Measurements from ENCODE around the gene BPIFB6. TPM values are rescaled to one million over a fixed set of nuclear protein-coding genes. Genes with fewer than 3 reads are reported as not detected.

BPIFB6 gene
- total RNA-seq, 1 donor from 2014 or later: not detected

DNA sequence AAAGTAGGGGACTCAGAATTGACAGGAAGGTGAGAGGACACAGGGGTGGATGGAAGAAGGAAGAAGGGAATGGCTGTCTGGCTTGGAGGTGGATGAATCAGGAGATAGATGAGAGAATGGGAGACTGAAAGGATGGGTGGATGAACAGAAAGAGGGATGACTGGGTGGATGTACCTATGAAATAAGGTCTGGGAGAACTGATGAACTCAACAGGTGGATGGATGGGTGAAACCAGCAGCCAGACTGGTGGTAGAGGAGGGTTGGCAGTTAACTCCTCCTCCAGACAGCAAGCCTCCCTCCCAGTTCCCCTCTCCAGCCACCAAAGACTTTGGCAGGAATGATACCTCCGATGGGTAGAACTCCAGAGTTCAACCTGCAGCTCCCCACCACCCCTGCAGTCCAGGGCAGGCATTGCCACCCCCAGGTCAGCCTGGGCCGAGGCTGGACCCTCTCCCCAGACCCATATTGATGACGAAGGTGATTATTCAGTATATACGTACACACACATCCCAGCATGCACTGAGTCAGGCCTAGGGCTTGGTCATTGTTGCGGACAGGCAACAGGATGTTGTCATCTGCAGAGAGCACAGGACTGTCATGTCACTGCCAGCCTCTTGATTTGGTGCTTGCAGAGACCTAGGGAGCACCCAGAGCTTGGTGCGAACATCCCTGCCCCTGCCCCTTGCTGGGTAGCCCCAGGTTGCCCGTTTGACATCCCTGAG is 29.2 kb upstream of the BPIFB6 start:
- no peak for DNase-seq (ENCODE audit: low read depth in 2 of 2)

DNA sequence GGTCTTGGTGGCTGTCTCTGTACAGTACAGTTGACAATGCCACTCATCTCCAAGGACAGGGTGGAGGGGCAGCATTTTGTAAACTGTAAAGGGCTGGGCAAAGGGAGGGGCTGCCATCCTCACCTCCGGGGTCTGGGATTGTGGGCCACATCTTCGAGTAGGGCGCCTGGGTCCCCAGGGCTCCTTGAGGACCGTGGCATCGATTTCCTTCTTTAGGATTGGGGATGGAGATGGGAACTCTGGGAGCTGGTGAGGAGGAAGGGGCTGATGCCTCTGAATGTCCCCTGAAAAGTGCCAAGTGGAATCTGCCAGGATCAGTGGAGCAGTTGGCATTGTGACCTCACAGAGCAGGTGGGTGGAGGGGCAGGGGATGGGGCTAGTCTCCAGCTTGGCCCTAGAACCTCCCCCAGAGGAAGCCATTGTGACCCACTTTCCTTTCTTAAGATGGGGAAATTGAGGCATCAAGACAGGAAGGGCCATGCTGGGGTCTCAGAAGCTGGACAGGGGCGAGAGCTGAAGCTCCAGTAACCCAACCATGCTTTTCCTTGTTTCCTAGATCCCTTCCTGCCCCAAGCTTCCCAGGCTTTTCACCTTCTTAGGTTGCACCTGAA is 27.2 kb upstream of the BPIFB6 start, which contains the start of gene SUN5:
Gene SUN5 (minus strand): TSS at position 293 of the 611 bp plus-strand sequence. CDS start 93 bp downstream, at position 200.
- DNase-seq (ENCODE audit: low read depth in 2 of 2): no peak

DNA sequence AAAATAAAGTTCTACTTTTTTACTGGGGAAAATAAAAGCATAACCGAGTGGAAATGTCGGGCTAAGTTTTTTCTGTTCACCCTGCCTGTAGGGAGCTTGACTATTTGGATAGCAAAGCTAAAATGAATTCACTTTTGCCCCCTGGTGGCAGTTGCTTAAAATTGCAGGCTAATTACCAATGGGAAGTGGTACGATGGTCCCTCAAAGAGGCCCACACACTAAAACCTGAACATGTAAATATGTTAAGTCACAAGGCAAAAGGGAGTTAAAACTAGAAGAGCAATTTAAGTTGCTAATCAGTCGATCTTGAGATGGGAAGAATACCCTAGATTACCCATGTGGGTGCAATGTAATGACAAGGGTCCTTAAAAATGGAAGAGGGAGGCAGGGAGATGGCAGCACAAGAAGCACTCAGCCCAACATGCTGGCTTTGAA is 26.3 kb upstream of the BPIFB6 start:
- DNase-seq (ENCODE audit: low read depth in 2 of 2): no peak

DNA sequence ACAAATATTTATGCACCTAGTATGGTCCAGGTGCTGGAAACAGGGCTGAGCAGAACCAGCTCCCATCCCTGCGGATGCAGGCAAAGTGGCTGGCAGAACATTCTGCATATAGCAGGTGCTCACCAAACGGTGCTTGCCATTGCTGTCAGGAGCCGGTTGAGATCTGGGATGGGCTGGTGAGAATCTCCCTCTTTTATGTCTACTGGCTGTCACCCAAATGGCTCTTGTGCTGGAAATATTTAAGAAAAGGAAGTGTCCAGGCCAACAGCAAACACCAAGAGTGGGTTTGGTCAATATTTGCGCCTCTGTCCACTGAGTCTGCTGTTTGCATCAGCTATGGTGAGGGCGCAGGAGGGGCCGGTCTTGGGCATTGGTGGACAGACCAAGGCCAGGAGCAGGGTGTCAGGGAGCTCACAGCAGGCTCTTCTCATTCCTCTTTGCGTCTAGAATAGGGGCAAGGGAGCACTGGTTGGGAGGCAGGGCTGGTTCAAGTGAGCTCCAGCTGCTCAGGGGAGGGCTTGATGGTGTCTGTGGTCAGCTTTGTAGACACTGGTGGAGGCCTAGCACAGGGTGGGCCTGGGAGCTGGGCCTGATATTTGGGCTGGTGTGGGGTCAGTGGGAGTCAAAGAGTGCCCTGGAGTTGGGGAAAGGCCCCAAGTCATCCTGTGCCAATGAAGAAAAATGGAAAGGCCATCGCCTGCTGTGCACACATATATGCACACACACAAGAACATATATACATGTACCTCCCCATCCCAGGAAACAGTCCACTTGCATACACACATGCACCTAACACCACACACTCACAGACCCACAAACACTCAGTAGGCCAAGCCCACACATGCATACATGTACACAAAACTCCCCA is 25.3 kb upstream of the BPIFB6 start:
- no peak for DNase-seq (ENCODE audit: low read depth in 2 of 2)

DNA sequence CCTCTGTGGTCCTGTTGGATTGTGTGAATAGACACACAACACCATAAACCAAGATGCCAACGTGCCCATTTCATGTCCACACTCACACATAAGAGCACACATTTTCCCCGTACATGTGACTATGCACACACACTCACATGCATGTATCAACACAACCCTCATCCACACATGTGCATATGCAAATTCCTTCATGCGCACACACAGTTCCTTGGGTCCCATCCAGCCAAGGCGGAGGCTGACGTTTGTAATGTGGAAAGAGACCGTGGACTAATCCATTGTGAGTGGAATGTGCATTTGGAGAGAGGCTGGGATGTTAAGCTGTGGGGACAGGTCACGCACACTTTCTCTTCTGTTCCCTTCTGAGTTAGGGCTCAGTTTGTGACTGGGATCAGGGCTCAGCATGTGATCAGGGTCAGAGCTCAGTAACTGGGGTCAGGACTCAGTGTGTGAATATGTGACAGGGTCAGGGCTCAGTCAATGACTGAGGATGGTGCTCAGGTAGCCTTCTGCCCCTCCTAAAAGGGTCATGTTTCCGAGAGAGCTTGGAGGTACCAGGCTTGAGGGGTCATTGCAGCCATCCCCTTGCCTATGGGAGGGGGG is 24.6 kb upstream of the BPIFB6 start:
- DNase-seq (ENCODE audit: low read depth in 2 of 2): no peak

DNA sequence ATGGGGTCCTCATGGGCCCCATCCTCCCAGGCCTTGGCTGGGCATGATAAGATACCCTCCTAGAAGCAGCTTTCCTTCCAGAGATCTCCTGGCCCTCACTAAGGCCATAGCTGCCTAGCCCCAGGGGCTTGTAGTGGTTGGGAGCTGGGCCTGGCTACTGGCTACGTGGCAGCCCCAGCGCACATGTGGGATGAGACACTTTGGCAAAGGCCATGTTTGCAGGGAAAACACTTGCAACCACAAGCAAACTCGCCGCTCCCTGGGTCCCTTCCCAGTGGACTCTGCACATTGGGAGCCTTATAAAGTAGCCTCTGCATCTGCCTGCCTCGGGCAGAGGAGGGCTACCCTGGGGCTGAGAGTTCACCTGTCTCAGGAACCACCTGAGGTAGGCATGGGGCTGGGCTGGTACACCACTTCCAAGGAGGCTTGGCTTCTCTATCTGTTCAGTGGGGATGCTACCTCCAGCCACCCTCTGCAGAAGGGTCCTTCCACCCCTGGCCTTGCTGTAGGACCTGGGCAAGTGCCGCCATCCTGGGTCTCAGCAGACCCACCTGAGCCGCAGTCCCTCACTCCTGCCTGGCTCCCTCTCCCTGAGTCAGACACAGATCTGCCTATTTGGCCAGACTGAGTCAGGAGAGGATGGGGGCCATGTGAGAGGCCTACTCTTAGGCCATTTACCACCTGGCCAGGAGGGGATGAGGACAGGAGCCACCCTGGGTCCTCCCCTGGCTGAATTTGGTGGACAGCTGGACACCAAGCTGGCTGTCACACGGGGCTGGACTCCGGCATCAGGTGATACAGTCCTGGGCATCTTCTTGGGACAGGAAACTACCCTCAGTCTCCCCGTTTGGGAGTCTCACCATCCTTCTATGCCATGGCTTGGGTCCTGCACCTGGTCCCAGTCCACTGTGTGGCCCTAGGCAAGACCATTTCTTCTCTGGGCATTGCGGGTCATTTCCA is 23.8 kb upstream of the BPIFB6 start, which contains the start of gene BPIFB2:
Gene BPIFB2 (plus strand): TSS at position 329 of the 960 bp plus-strand sequence. CDS start 871 bp downstream, outside the sequence.
- no peak for DNase-seq (ENCODE audit: low read depth in 2 of 2)

DNA sequence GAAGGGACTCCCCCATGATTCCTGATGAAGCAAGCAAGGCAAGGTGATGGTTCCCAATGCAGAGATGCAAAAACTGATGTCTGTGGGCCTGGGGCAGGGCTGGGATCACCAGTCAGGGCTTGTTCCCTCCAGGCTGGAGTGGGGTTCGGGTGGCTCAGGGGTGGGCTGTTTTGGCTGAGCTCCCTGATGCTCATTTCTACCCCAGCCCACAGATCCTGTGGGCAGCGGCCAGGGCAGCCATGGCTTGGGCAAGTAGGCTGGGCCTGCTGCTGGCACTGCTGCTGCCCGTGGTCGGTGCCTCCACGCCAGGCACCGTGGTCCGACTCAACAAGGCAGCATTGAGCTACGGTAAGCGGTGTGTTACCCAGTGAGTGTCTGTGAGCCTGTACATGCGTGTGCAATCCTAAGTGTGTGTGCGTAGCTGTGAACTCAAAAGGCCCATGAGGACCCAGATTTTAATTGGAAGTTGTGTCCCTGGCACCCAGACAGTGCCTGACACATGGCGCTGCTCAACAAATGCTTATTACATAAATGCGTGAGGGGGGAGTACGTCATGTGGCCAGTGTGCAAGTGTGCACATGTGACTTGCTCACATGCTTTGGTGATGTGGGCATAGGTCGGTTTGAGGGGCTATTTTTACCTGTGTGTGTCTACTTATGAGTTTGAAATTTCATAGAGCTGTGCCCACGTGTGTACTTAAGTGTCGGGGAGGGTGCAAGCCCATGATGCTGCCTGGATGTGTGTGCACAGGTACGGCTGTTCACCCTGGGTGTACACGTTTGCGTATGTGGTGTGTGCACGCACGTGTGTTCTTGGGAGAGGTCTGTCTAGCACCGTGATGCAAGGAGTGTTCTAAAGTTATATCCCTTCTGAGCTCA is 22.9 kb upstream of the BPIFB6 start:
- no peak for DNase-seq (ENCODE audit: low read depth in 2 of 2)

DNA sequence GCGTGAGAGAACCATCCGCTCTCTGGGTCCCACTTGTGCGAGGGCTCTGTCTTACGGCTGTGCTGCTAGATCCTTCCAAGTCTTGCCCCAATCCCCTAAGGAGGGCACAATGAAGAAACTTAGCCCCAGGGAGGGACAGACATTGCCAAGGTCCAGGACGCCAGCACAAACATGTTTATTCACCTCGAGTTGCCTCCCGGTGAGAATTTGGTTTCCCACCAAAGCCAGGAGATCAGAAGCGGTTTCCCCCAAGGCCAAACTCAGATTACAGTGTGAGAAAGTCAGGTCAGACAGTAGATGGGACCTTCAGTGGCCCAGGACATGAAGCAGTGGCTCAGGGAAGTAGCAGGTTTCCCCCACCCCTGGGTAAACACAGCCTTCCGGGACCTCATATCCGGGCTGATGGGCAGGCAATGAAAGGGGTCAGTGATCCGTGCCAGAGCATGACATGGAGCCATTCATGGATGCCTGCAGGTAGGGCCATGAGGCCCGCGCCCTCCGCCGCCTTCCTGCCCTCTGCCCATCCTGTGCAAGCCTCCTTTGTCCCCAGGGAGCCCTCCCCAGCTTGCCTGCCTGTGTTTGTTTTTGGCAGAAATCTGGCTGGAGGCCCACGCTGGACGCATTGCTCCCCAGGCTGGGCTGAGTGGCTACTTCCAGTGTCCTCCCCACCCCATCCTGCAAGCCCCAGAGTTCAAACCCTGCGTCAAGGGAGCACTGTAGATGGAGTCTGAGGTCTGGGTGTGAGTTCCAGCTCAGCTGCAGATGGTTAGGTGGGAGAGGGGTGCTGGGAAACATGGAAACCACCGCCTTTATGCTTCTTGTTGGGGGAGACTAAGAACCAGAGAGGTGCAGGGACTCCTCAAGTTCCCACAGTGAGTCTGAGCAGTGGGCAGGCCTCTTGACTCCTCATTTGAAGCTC is 22.0 kb upstream of the BPIFB6 start:
- DNase-seq (ENCODE audit: low read depth in 2 of 2): peak in 1 of 2 donors; percentile 6

DNA sequence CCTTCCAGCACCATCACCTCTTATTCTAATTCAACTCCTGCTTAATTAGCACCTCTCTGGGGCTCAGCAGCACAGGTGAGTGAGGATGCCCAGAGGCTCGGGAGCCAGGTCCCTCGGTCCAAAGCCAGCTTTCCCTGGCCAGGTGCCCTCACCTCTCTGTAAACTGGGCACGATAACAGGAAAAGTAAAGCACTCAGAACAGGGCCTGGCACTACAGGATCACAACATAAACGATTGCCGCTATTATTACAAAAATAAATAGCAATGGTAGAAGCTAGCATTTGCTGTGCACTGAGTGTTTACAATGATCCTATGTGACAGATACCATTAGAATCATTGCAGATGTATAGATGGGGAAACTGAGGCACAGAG is 21.3 kb upstream of the BPIFB6 start:
- DNase-seq (ENCODE audit: low read depth in 2 of 2): no peak

DNA sequence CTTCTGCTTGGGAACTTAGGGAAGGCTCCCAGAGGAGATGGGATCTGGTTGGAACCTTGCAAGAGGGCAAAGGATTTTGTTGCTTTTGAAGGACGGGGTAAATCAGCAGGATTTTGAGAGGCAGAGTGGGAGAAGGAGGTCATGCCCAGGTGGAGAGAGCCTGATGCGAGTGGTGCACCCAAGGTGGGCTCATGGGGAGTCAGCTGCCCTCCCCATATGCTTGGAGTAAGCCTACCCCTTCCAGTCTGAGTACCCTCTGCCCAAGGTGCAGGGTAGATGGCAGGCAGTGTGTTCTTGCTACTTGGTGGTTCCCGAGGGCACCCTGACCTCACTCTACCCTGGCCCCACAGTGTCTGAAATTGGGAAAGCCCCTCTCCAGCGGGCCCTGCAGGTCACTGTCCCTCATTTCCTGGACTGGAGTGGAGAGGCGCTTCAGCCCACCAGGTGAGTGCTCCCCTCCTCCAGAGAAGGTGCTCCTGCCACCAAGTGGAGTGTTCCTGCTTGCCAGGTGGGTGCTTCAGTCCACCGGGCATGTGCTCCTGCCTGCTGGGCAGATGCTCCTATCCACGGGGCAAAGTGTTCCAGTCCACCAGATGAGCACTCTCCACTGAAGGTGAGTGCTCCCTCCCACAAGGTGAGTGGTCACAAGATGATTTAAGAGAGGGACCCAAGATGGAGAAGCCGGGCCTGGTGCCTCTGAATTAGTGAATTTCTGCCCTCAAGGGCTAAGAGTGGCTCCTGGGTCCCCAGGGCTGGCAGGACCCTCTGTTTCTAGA is 20.6 kb upstream of the BPIFB6 start:
- DNase-seq (ENCODE audit: low read depth in 2 of 2): no peak

DNA sequence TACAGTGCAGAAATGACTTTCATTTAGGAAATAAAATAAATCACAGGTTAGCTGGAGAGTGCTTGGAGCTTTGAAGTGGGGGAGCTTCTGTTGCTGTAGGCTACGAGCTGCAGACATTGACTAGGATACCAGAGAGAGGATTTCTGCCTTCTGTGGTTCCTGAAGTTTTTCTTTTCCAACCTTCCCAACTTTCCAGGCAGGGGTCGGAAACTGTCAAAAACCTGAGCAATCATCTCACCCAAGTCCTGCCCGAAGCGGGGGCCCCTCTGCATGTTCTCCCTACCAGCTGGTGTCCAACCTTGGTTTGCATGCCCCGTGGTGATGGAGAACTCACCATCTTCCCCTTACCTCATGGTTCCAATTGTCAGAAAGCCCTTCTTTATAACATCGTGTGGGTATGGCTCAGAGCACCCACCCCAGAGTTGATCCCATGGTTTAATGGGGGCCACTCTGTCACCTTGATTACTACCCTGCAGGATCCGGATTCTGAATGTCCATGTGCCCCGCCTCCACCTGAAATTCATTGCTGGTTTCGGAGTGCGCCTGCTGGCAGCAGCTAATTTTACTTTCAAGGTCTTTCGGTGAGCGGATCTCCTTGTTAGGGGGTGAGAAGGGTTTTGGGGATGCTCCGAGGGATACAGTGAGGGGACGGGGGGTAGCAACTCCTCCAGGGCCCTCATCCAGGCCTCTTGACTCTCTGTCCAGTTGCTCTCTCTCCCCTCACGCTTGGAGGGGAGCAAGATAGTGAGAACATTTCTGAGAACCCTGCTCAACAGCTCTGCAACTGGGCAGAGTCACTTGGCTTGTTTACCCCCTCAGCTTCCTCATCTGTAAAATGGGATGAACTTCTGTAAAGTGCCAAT is 18.9 kb upstream of the BPIFB6 start:
- DNase-seq (ENCODE audit: low read depth in 2 of 2): no peak

DNA sequence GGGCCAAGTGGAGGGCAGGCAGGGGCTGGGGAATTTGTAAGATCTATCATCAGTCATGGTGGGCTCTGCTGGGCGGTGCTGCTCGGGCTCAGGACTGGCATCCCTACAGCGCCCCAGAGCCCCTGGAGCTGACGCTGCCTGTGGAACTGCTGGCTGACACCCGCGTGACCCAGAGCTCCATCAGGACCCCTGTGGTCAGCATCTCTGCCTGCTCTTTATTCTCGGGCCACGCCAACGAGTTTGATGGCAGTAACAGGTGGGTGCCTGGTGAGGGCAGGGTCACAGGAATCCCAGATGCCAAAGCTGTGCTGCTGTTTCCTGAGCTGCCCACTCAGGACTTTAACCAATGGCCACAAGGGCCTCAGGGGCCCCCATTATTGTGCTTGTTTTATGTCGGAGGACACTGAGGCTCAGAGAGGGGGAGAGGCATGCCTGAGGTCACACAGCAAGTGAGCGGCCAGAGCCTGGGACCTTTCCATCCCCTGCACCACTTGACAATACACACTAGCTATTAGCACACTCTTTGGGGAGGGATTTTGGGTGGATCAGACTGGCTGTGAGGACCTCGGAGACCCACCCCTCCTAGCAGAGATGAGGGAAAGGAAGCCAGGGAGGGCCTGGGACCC is 17.6 kb upstream of the BPIFB6 start:
- DNase-seq (ENCODE audit: low read depth in 2 of 2): no peak

DNA sequence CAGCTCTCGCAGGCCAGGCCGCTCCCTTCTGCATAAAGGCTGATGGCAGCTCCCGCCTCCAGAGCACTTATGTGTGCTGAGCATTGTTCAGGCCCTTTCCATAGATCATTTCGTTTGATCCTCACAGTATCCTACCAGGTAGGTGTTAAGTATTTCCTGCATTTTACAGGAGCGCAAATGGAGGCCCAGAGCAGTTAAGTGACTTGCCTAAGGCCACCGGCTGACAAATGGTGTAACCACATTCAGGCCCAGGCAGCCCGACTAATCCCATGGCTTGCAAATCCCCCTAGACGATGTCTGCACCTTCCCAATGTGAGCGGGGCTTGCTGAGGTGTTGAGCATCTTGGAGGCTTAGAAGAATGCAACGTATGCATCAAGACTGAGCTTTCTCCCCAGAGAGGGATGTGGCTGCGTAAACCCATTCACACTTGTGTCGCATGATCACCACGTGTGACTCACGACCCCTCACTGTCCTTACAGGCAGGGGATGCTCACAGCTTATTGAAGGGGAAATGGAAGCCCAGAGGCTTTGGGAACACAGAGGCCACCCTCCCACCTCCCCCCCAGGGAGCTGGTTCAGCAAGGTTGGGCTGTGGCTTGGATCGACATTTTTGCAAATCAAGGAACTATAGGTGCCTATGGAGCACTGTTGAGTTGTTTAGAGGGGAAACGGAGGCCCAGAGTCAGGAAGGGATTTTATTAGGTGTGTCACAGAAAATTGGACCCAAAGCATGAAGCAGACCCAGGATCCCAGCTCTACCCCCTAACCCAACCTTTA is 16.9 kb upstream of the BPIFB6 start:
- DNase-seq (ENCODE audit: low read depth in 2 of 2): no peak

DNA sequence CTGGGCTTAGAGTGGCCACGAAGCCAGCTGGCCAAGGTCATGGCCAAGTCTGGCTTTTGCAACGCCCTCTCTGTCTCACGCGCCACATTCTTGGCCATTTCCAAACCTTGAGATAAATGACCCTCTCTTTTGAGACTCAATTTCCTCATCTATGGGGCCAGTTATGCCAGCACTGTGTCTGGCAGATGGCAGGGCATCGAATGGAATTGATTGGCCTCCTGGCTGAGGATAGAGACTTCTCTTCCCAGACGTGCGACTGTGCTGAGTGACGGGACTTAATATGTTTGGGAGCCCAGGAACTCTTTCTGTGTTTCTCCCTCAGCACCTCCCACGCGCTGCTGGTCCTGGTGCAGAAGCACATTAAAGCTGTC is 16.3 kb upstream of the BPIFB6 start:
- DNase-seq (ENCODE audit: low read depth in 2 of 2): no peak
